Amniotic stem cell (primary cell): ENCODE results near the gene ADAMTS12.
"Not testable (repeated sequence)": the region's sequence is repeated elsewhere in the genome, so short reads cannot be mapped to it uniquely, and the experiment has no call there.

Experiments
- DNase-seq: peaks from one replicate; lab custom pipeline; 2025; lab: John Stamatoyannopoulos, UW

The ADAMTS12 gene

GRCh38 chr5:33583332-33583731 is 308.5 kb downstream of the ADAMTS12 start:
- DNase-seq = no peak

- no peak for DNase-seq
These were observed 309.4 kb downstream of the ADAMTS12 start for GRCh38 chr5:33582417-33582816.

- DNase-seq = no peak
These were observed 312.0 kb downstream of the ADAMTS12 start for GRCh38 chr5:33579789-33580188.

GRCh38 chr5:33579152-33579551 is 312.6 kb downstream of the ADAMTS12 start:
- no peak for DNase-seq

GRCh38 chr5:33576726-33577590 is 314.8 kb downstream of the ADAMTS12 start:
- no peak for DNase-seq

- no peak for DNase-seq
These were observed 326.5 kb downstream of the ADAMTS12 start for GRCh38 chr5:33565324-33565723.

GRCh38 chr5:33563983-33564908 is 327.5 kb downstream of the ADAMTS12 start:
- no peak for DNase-seq

GRCh38 chr5:33563530-33563929 is 328.3 kb downstream of the ADAMTS12 start:
- DNase-seq = no peak

- DNase-seq = no peak
These were observed 333.3 kb downstream of the ADAMTS12 start for GRCh38 chr5:33558489-33558888.

- DNase-seq = no peak
These were observed 334.2 kb downstream of the ADAMTS12 start for GRCh38 chr5:33557605-33558004.

GRCh38 chr5:33556330-33557328 is 335.2 kb downstream of the ADAMTS12 start:
- no peak for DNase-seq

- DNase-seq = no peak
These were observed 341.7 kb downstream of the ADAMTS12 start for GRCh38 chr5:33549982-33550567.

- DNase-seq = not testable (repeated sequence)
These were observed 352.0 kb downstream of the ADAMTS12 start for GRCh38 chr5:33539790-33540189.

- no peak for DNase-seq
These were observed 352.6 kb downstream of the ADAMTS12 start for GRCh38 chr5:33539212-33539611.

- DNase-seq = no peak
These were observed 353.6 kb downstream of the ADAMTS12 start for GRCh38 chr5:33538201-33538600.

- DNase-seq = no peak
These were observed 354.6 kb downstream of the ADAMTS12 start for GRCh38 chr5:33537240-33537639.

- DNase-seq = no peak
These were observed 355.0 kb downstream of the ADAMTS12 start for GRCh38 chr5:33536802-33537201.

- DNase-seq = no peak
These were observed 360.0 kb downstream of the ADAMTS12 start for GRCh38 chr5:33531824-33532223.

GRCh38 chr5:33531037-33531298 is 360.8 kb downstream of the ADAMTS12 start:
- DNase-seq = no peak

GRCh38 chr5:33530183-33531036 is 361.4 kb downstream of the ADAMTS12 start:
- no peak for DNase-seq

- DNase-seq = no peak
These were observed 364.1 kb downstream of the ADAMTS12 start for GRCh38 chr5:33527696-33528095.
